Loucy (cell line): Measurements from ENCODE around the gene ZNF829.

Experiments
- CTCF ChIP-seq: fragments of 200-600 bp; sonication (generic); conservative IDR thresholded peaks from 2 replicates; pipeline ENCODE4 v1.5.1; 2014; ENCODE audit warnings: mild to moderate bottlenecking, antibody characterized with exemption, low read length
- EZH2phosphoT487 ChIP-seq: fragments of 200-600 bp; IDR thresholded peaks from 2 replicates; pipeline ENCODE4 v1.6.1; 2018; ENCODE audit warnings: antibody characterized with exemption, mild to moderate bottlenecking, moderate library complexity, borderline replicate concordance

DNA sequence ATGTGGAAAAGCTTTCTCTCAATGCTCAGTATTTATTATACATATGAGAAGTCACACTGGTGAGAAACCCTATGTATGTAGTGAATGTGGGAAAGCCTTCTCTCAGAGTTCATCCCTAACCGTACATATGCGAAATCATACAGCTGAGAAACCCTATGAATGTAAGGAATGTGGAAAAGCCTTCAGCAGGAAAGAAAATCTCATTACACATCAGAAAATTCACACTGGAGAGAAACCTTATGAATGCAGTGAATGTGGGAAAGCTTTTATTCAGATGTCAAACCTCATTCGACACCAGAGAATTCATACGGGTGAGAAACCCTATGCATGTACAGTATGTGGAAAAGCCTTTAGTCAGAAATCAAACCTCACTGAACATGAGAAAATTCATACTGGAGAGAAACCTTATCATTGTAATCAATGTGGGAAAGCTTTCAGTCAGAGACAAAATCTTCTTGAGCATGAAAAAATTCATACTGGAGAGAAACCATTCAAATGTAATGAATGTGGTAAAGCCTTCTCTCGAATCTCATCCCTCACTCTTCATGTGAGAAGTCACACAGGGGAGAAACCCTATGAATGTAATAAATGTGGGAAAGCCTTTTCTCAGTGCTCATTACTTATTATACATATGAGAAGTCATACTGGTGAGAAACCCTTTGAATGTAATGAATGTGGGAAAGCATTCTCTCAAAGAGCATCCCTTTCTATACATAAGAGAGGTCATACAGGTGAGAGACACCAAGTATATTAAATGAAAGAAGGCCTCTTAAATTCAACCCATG lies 34.4 kb upstream of the ZNF829 start:
- no peak for TF ChIP-seq CTCF
- TF ChIP-seq EZH2phosphoT487, result no peak
